GM12891 (cell line): ENCODE results near the gene BAIAP2.

Experiments used
- POLR2A ChIP-seq: IDR thresholded peaks from 2 replicates; pipeline ENCODE4 v1.6.1; 2011; ENCODE audit warnings: low read depth, low read length, control low read depth
- TAF1 ChIP-seq: IDR thresholded peaks from 2 replicates; pipeline ENCODE4 v1.6.1; 2011; ENCODE audit warnings: low read depth, low read length, control low read depth

GRCh38 chr17:81108220-81108619 is 73.3 kb downstream of the BAIAP2 start:
- TF ChIP-seq POLR2A, result no peak
- no peak for TF ChIP-seq TAF1
